ENCODE measurements around the gene RNF14.

The RNF14 gene

DNA sequence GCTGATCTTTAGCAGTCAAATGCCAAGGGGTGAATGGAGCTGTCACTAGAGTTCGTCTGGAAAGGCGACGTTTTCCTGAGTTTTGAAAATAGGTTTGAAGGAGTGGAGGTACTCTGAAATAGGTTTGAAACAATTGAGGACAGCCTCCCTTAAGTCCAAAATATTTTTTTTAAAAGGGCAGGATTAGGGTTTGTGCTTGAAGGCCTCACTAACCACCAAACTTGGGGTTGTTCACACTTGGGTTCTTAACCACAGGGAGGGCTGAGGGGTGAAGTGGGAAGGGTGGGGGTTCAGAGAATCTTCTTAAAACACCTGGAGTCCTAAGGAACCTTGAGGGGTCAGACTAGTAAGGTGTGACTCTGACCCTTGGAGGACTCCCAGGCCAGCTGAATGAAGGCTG lies 7.4 kb upstream of the RNF14 start:
- H3K4me1 ChIP-seq (ENCODE audit: insufficient read depth, low read length) = peaks cover 20% of the 10 kb centered on the region
- H3K9ac ChIP-seq (ENCODE audit: low read depth, low read length) = no peak overlapping the region
- H3K36me3 ChIP-seq (ENCODE audit: insufficient read depth, low read length) = no peaks in the 10 kb centered on the region
- H3K27me3 ChIP-seq (ENCODE audit: insufficient read depth, low read length) = no peaks in the 10 kb centered on the region
- no peak overlapping the region for H3K27ac ChIP-seq (ENCODE audit: low read depth, low read length)
- no peak overlapping the region for H3K4me3 ChIP-seq (ENCODE audit: low read length)
- H3K9me3 ChIP-seq (ENCODE audit: insufficient read depth, low read depth, low read length) = no peaks in the 10 kb centered on the region
- 78% methylated on average over 3 of the region's 3 CpGs for WGBS

DNA sequence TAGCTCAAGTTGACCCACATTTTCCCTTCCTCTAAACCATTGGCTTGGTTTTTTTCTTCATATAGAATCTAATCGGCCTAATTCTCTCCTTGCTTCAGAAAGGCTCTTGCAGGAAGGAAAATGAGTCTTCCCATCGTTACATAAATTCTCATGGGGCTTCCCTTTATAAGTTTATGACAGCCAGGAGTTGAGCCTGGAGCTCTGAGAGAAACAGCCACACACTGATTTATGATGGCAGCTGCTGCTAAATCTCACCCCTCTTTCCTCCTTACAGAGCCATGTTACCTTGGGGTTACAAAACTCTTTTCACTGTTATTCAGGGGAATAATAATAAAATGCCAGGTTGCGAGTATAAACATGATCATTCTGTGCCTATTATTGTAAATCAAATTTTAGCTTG lies 5.2 kb upstream of the RNF14 start:
- Histone ChIP-seq H3K36me3 (ENCODE audit: insufficient read depth, low read length) (no peaks in the 10 kb centered on the region), H3K9me3 (ENCODE audit: insufficient read depth, low read depth, low read length) (no peaks in the 10 kb centered on the region), H3K27ac (ENCODE audit: low read depth, low read length) (no peak overlapping the region), H3K9ac (ENCODE audit: low read depth, low read length) (no peak overlapping the region), H3K27me3 (ENCODE audit: insufficient read depth, low read length) (no peaks in the 10 kb centered on the region), H3K4me3 (ENCODE audit: low read length) (no peak overlapping the region), H3K4me1 (ENCODE audit: insufficient read depth, low read length) (peaks cover 12% of the 10 kb centered on the region)
- WGBS = 87% methylated on average over 3 of the region's 3 CpGs

- WGBS = 61% methylated on average over 5 of the region's 7 CpGs
- Histone ChIP-seq H3K27ac (ENCODE audit: low read depth, low read length) (no peak overlapping the region), H3K4me3 (ENCODE audit: low read length) (no peak overlapping the region)
These were observed 3.8 kb upstream of the RNF14 start for GRCh38 chr5:141965071-141965470.

DNA sequence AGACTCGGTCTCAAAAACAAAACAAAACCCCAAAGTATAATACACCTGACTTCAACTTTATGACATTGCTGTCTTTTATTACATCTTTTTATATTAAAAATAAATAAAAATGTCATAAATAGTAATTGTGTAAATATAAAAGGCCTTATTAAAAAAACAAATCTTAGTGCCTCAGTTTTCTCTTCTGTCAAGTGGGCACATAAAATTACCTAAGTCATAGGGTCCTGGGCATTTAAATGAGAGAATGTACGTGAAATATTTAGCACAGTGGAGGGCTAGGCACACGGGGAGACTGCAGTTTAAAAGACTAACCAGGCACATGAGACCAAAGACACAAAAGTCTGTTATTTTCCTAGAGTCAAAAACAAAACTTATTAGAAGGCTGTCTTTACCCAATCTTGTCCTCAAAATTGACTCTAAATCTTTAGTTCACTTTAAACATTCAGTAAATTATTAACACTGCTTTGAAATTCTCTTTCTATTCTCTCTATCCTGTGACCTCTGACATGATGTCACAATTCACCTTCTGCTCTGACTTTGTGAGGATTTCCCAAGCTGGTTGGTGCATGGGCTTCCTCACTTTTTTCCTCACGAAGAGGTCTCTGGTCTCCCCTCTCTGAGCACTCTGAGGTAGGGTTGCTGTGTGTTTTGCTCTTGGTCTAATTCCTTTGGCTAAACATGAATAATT lies 2.5 kb upstream of the RNF14 start:
- Histone ChIP-seq H3K4me3 (ENCODE audit: low read length) (no peak overlapping the region), H3K9ac (ENCODE audit: low read depth, low read length) (no peak overlapping the region), H3K27ac (ENCODE audit: low read depth, low read length) (no peak overlapping the region), H3K27me3 (ENCODE audit: insufficient read depth, low read length) (no peaks in the 10 kb centered on the region), H3K9me3 (ENCODE audit: insufficient read depth, low read depth, low read length) (no peaks in the 10 kb centered on the region), H3K36me3 (ENCODE audit: insufficient read depth, low read length) (peaks cover 4% of the 10 kb centered on the region), H3K4me1 (ENCODE audit: insufficient read depth, low read length) (peaks cover 15% of the 10 kb centered on the region)
- WGBS = 90% methylated on average over 4 of the region's 4 CpGs

More at GRCh38 chr5:141965071-141965470, 3.8 kb upstream of the RNF14 start:
- Histone ChIP-seq H3K36me3 (ENCODE audit: insufficient read depth, low read length) (no peaks in the 10 kb centered on the region), H3K27me3 (ENCODE audit: insufficient read depth, low read length) (no peaks in the 10 kb centered on the region), H3K4me1 (ENCODE audit: insufficient read depth, low read length) (peaks cover 17% of the 10 kb centered on the region), H3K9me3 (ENCODE audit: insufficient read depth, low read depth, low read length) (no peaks in the 10 kb centered on the region), H3K9ac (ENCODE audit: low read depth, low read length) (no peak overlapping the region)

- Histone ChIP-seq H3K4me3 (ENCODE audit: low read length) (no peak overlapping the region), H3K4me1 (ENCODE audit: insufficient read depth, low read length) (peaks cover 15% of the 10 kb centered on the region), H3K9ac (ENCODE audit: low read depth, low read length) (no peak overlapping the region), H3K27me3 (ENCODE audit: insufficient read depth, low read length) (no peaks in the 10 kb centered on the region), H3K27ac (ENCODE audit: low read depth, low read length) (no peak overlapping the region), H3K36me3 (ENCODE audit: insufficient read depth, low read length) (peaks cover 4% of the 10 kb centered on the region), H3K9me3 (ENCODE audit: insufficient read depth, low read depth, low read length) (no peaks in the 10 kb centered on the region)
- 97% methylated on average over 2 of the region's 2 CpGs for WGBS
These were observed 2.0 kb upstream of the RNF14 start for GRCh38 chr5:141966963-141967333.

- H3K4me1 ChIP-seq (ENCODE audit: insufficient read depth, low read length) = peaks cover 15% of the 10 kb centered on the region
- H3K27ac ChIP-seq (ENCODE audit: low read depth, low read length) = peak overlapping the region; percentile 83; the same call in 1 of the 2 replicates
- peak overlapping the region; percentile 81; the same call in 1 of the 2 replicates for H3K9ac ChIP-seq (ENCODE audit: low read depth, low read length)
- peak overlapping the region; percentile 77 for H3K4me3 ChIP-seq (ENCODE audit: low read length)
- WGBS = no CpG with 5 or more reads among the region's 2 CpGs
- H3K27me3 ChIP-seq (ENCODE audit: insufficient read depth, low read length) = no peaks in the 10 kb centered on the region
- H3K36me3 ChIP-seq (ENCODE audit: insufficient read depth, low read length) = peaks cover 26% of the 10 kb centered on the region
- H3K9me3 ChIP-seq (ENCODE audit: insufficient read depth, low read depth, low read length) = no peaks in the 10 kb centered on the region
These were observed 1.2 kb downstream of the RNF14 start for GRCh38 chr5:141969783-141970771.

- WGBS = 100% methylated on average over 1 of the region's 1 CpG
- Histone ChIP-seq H3K4me1 (ENCODE audit: insufficient read depth, low read length) (peaks cover 11% of the 10 kb centered on the region), H3K4me3 (ENCODE audit: low read length) (no peak overlapping the region), H3K9ac (ENCODE audit: low read depth, low read length) (no peak overlapping the region), H3K36me3 (ENCODE audit: insufficient read depth, low read length) (peaks cover 60% of the 10 kb centered on the region), H3K9me3 (ENCODE audit: insufficient read depth, low read depth, low read length) (no peaks in the 10 kb centered on the region), H3K27me3 (ENCODE audit: insufficient read depth, low read length) (no peaks in the 10 kb centered on the region), H3K27ac (ENCODE audit: low read depth, low read length) (no peak overlapping the region)
These were observed 5.1 kb downstream of the RNF14 start for GRCh38 chr5:141973871-141974595.

GRCh38 chr5:141976176-141976575 lies 7.3 kb downstream of the RNF14 start:
- Histone ChIP-seq H3K9ac (ENCODE audit: low read depth, low read length) (no peak overlapping the region), H3K27me3 (ENCODE audit: insufficient read depth, low read length) (no peaks in the 10 kb centered on the region), H3K4me3 (ENCODE audit: low read length) (no peak overlapping the region), H3K9me3 (ENCODE audit: insufficient read depth, low read depth, low read length) (no peaks in the 10 kb centered on the region), H3K36me3 (ENCODE audit: insufficient read depth, low read length) (peaks cover 76% of the 10 kb centered on the region), H3K27ac (ENCODE audit: low read depth, low read length) (no peak overlapping the region), H3K4me1 (ENCODE audit: insufficient read depth, low read length) (no peaks in the 10 kb centered on the region)
- WGBS = 95% methylated on average over 6 of the region's 6 CpGs

GRCh38 chr5:141978389-141978788 lies 9.5 kb downstream of the RNF14 start:
- no peak overlapping the region for H3K9ac ChIP-seq (ENCODE audit: low read depth, low read length)
- no peaks in the 10 kb centered on the region for H3K4me1 ChIP-seq (ENCODE audit: insufficient read depth, low read length)
- H3K27me3 ChIP-seq (ENCODE audit: insufficient read depth, low read length) = no peaks in the 10 kb centered on the region
- H3K36me3 ChIP-seq (ENCODE audit: insufficient read depth, low read length) = peaks cover 91% of the 10 kb centered on the region
- no peak overlapping the region for H3K4me3 ChIP-seq (ENCODE audit: low read length)
- H3K27ac ChIP-seq (ENCODE audit: low read depth, low read length) = no peak overlapping the region
- no peaks in the 10 kb centered on the region for H3K9me3 ChIP-seq (ENCODE audit: insufficient read depth, low read depth, low read length)

GRCh38 chr5:141982626-141983025 lies 13.7 kb downstream of the RNF14 start:
- H3K9me3 ChIP-seq (ENCODE audit: insufficient read depth, low read depth, low read length) = no peaks in the 10 kb centered on the region
- no peaks in the 10 kb centered on the region for H3K4me1 ChIP-seq (ENCODE audit: insufficient read depth, low read length)
- H3K4me3 ChIP-seq (ENCODE audit: low read length) = no peak overlapping the region
- no peak overlapping the region for H3K9ac ChIP-seq (ENCODE audit: low read depth, low read length)
- no peaks in the 10 kb centered on the region for H3K27me3 ChIP-seq (ENCODE audit: insufficient read depth, low read length)
- peaks cover 94% of the 10 kb centered on the region for H3K36me3 ChIP-seq (ENCODE audit: insufficient read depth, low read length)
- H3K27ac ChIP-seq (ENCODE audit: low read depth, low read length) = no peak overlapping the region
- WGBS = 56% methylated on average over 2 of the region's 2 CpGs

DNA sequence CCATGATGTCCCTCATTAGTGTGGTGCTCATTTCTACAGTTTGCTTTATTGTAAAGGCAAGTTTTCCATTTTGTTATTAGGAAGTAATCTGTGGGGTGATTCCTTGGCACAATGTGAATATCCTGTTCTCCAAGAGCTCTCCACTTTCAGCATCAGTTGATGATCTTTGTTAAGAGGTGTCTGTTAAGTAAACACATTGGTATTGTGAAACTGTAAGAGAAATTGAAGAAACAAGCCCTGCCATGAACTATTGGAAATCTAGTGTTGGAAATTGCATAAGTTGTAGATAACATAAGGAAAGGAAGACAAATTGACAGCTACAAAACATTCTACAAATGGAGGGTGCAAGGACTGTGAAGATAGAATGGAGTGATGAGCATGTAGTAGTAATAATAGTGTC lies 17.2 kb downstream of the RNF14 start:
- no peaks in the 10 kb centered on the region for H3K4me1 ChIP-seq (ENCODE audit: insufficient read depth, low read length)

More for the DNA sequence above, 17.2 kb downstream of the RNF14 start:
- Histone ChIP-seq H3K9me3 (ENCODE audit: insufficient read depth, low read depth, low read length) (no peaks in the 10 kb centered on the region), H3K27ac (ENCODE audit: low read depth, low read length) (no peak overlapping the region), H3K27me3 (ENCODE audit: insufficient read depth, low read length) (no peaks in the 10 kb centered on the region), H3K4me3 (ENCODE audit: low read length) (no peak overlapping the region), H3K36me3 (ENCODE audit: insufficient read depth, low read length) (peaks cover 83% of the 10 kb centered on the region), H3K9ac (ENCODE audit: low read depth, low read length) (no peak overlapping the region)

Measured in HUES64 (cell line).